RWPE2 (cell line): ENCODE data around the gene SARNP.

ENCODE experiments used
- ATAC-seq: fragments of 200-7000 bp; cut with Tn5 transposase; 3 replicates; pipeline ENCODE4 v1.9.1; 2021; ENCODE audit warnings: low read depth
- DNase-seq: peaks from one replicate; pipeline ENCODE4 v3.0.0-alpha.2; 2020; ENCODE audit warnings: low spot score
- H3K27ac ChIP-seq: fragments of 450-650 bp; 2 replicates; pipeline ENCODE4 v1.5.1; 2017; ENCODE audit warnings: mild to moderate bottlenecking; ENCODE audit not compliant: poor library complexity, severe bottlenecking
- H3K27me3 ChIP-seq: fragments of 250-450 bp; sonication (Bioruptor Pico); 2 replicates; pipeline ENCODE4 v1.5.1; 2021; ENCODE audit warnings: mild to moderate bottlenecking, moderate library complexity; ENCODE audit not compliant: insufficient read depth, poor library complexity, severe bottlenecking
- H3K36me3 ChIP-seq: fragments of 250-450 bp; sonication (Bioruptor Pico); 2 replicates; pipeline ENCODE4 v1.5.1; 2020; ENCODE audit warnings: low read depth, mild to moderate bottlenecking, moderate library complexity
- H3K4me1 ChIP-seq: fragments of 250-450 bp; sonication (Bioruptor Pico); 2 replicates; pipeline ENCODE4 v1.5.1; 2021; ENCODE audit warnings: mild to moderate bottlenecking, moderate library complexity; ENCODE audit not compliant: insufficient read depth, poor library complexity, severe bottlenecking
- H3K4me3 ChIP-seq: fragments of 250-450 bp; sonication (Bioruptor Pico); 2 replicates; pipeline ENCODE4 v1.5.1; 2021; ENCODE audit warnings: mild to moderate bottlenecking, moderate library complexity; ENCODE audit not compliant: severe bottlenecking
- H3K9me3 ChIP-seq: fragments of 250-450 bp; sonication (Bioruptor Pico); 2 replicates; pipeline ENCODE4 v1.5.1; 2021; ENCODE audit warnings: mild to moderate bottlenecking, moderate library complexity; ENCODE audit not compliant: severe bottlenecking
- CTCF ChIP-seq: fragments of 450-650 bp; IDR thresholded peaks from one replicate; pipeline ENCODE4 v1.5.1; 2017; ENCODE audit warnings: mild to moderate bottlenecking, moderate library complexity; ENCODE audit not compliant: poor library complexity, severe bottlenecking

SARNP gene

GRCh38 chr12:55757701-55758100, 59.8 kb downstream of the SARNP start:
- TF ChIP-seq CTCF: no peak
- H3K27ac ChIP-seq: no peak overlapping the region
- H3K27me3 ChIP-seq: no peaks in the 10 kb centered on the region
- H3K4me3 ChIP-seq: no peak overlapping the region
- no peak for DNase-seq
- no peaks in the 10 kb centered on the region for H3K4me1 ChIP-seq
- H3K36me3 ChIP-seq: peaks cover 88% of the 10 kb centered on the region
- ATAC-seq: no peak
- H3K9me3 ChIP-seq: no peaks in the 10 kb centered on the region

- no peak for DNase-seq
- no peak for TF ChIP-seq CTCF
- Histone ChIP-seq H3K27me3 (no peaks in the 10 kb centered on the region), H3K4me3 (no peak overlapping the region), H3K36me3 (peaks cover 91% of the 10 kb centered on the region), H3K9me3 (no peaks in the 10 kb centered on the region), H3K27ac (no peak overlapping the region), H3K4me1 (no peaks in the 10 kb centered on the region)
- no peak for ATAC-seq
Measured at GRCh38 chr12:55755246-55755645, 62.3 kb downstream of the SARNP start.

GRCh38 chr12:55748230-55748993, 69.1 kb downstream of the SARNP start:
- H3K4me1 ChIP-seq: no peaks in the 10 kb centered on the region
- no peak for TF ChIP-seq CTCF
- H3K4me3 ChIP-seq: no peak overlapping the region
- no peaks in the 10 kb centered on the region for H3K27me3 ChIP-seq
- no peak for ATAC-seq
- H3K27ac ChIP-seq: no peak overlapping the region
- peaks cover 30% of the 10 kb centered on the region for H3K36me3 ChIP-seq
- H3K9me3 ChIP-seq: no peaks in the 10 kb centered on the region
- DNase-seq: no peak

GRCh38 chr12:55746913-55747231, 70.7 kb downstream of the SARNP start:
- H3K27ac ChIP-seq: no peak overlapping the region
- H3K27me3 ChIP-seq: no peaks in the 10 kb centered on the region
- peaks cover 15% of the 10 kb centered on the region for H3K36me3 ChIP-seq
- no peaks in the 10 kb centered on the region for H3K9me3 ChIP-seq
- no peak for TF ChIP-seq CTCF
- no peaks in the 10 kb centered on the region for H3K4me1 ChIP-seq
- ATAC-seq (no peak), DNase-seq (no peak)
- H3K4me3 ChIP-seq: no peak overlapping the region

- Histone ChIP-seq H3K4me3 (no peak overlapping the region), H3K27ac (no peak overlapping the region), H3K36me3 (peaks cover 10% of the 10 kb centered on the region), H3K27me3 (no peaks in the 10 kb centered on the region), H3K9me3 (no peaks in the 10 kb centered on the region), H3K4me1 (no peaks in the 10 kb centered on the region)
- no peak for DNase-seq
- no peak for ATAC-seq
- no peak for TF ChIP-seq CTCF
Measured at GRCh38 chr12:55746174-55746912, 71.2 kb downstream of the SARNP start.
